Breast epithelium (tissue), 4 donors: Measurements from ENCODE around the gene CPEB4. TPM values are rescaled to one million over a fixed set of nuclear protein-coding genes. Genes with fewer than 3 reads are reported as not detected.
A peak's percentile ranks its signal among the peaks of the same experiment; 100 is the strongest.

Experiments
- DNase-seq, 2 donors: peaks; one replicate each; pipeline ENCODE4 v3.0.0-alpha.2; 2019; ENCODE audit warnings: low spot score in 2 of 2
- H3K27ac ChIP-seq, 2 donors: fragments of 200-600 bp; sonication (generic) in 1 of 2; one replicate each; pipeline ENCODE4 v1.5.1; 2016 to 2019; ENCODE audit warnings: mild to moderate bottlenecking in 1 of 2
- H3K27me3 ChIP-seq, 2 donors: fragments of 200-600 bp; sonication (generic) in 1 of 2; one replicate each; pipeline versions ENCODE4 v1.5.1 to v1.6.0; 2017 to 2019; ENCODE audit warnings: control low read depth in 1 of 2, mild to moderate bottlenecking in 1 of 2
- H3K36me3 ChIP-seq: fragments of 200-600 bp; one replicate; pipeline ENCODE4 v1.5.1; 2019
- H3K4me1 ChIP-seq, 2 donors: fragments of 200-600 bp; sonication (generic); one replicate each; pipeline ENCODE4 v1.5.1; 2016 to 2019; ENCODE audit warnings: control low read depth in 1 of 2
- H3K4me3 ChIP-seq, 3 donors: fragments of 200-600 bp; sonication (generic); 1 replicate in 2 of 3; 2 replicates in 1 of 3; pipeline ENCODE4 v1.5.1; 2016 to 2019; ENCODE audit warnings: mild to moderate bottlenecking in 3 of 3, moderate library complexity in 2 of 3
- H3K9me3 ChIP-seq, 2 donors: fragments of 200-600 bp; sonication (generic) in 1 of 2; one replicate each; pipeline ENCODE4 v1.5.1; 2016 to 2019; ENCODE audit warnings: control low read depth in 1 of 2
- POLR2A ChIP-seq: fragments of 450-650 bp; IDR thresholded peaks from one replicate; pipeline ENCODE4 v1.6.1; 2016; ENCODE audit warnings: antibody characterized with exemption, mild to moderate bottlenecking, moderate library complexity
- POLR2AphosphoS5 ChIP-seq, 3 donors: sonication (generic); formaldehyde crosslinking; IDR thresholded peaks; one replicate each; pipeline ENCODE4 v1.6.1; 2017; ENCODE audit warnings: antibody characterized with exemption in 3 of 3
- intact Hi-C: fragments of 100-400 bp; cut with DNase I; formaldehyde crosslinking; loops from one replicate; pipeline ENCODE4 v1.15.1; 2023; ENCODE audit warnings: low total_unique reads
- total RNA-seq, 3 donors: library from RNA; depleted of rRNA; stranded (reverse); fragments of >200 nt; gene quantifications; one replicate each; pipeline ENCODE4 v1.1.0, GENCODE V29; 2016
- TF ChIP-seq, protein P1 (sequence below), 3 donors: fragments of 450-650 bp; IDR thresholded peaks; one replicate each; pipeline ENCODE4 v1.5.1; 2016 to 2017; ENCODE audit warnings: antibody characterized with exemption in 3 of 3, mild to moderate bottlenecking in 3 of 3, moderate library complexity in 3 of 3

The CPEB4 gene
- total RNA-seq, 3 donors from 2014 or later, result 36.4 to 71.7 (median 49.9) TPM

DNA sequence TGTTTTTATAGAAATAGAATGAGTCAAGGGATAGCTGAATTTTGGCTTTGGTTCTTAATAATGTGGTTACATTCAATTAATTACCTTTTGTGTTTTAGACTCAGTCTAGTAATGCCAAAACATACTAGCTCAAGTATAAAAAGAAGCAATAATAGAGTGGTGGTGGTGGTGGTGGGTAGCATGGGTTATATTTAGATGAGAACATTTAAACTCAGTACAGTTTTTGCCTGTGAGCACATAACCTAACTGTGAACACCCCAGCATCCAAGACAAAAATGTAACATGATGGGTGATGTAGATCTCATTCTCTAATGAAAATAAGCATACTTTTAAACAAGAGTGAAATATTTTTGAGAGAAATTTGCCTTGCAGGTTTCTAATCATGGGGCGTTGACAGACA is 14.2 kb downstream of the CPEB4 start:
- no peaks in the 10 kb centered on the region for H3K27me3 ChIP-seq
- H3K4me1 ChIP-seq, result no peaks in the 10 kb centered on the region
- H3K4me3 ChIP-seq, result no peak overlapping the region
- no peaks in the 10 kb centered on the region for H3K36me3 ChIP-seq
- TF ChIP-seq POLR2A, result no peak
- no peak for TF ChIP-seq POLR2AphosphoS5 (IDR thresholded peaks at IDR 0.05)
- TF ChIP-seq, protein P1, sequence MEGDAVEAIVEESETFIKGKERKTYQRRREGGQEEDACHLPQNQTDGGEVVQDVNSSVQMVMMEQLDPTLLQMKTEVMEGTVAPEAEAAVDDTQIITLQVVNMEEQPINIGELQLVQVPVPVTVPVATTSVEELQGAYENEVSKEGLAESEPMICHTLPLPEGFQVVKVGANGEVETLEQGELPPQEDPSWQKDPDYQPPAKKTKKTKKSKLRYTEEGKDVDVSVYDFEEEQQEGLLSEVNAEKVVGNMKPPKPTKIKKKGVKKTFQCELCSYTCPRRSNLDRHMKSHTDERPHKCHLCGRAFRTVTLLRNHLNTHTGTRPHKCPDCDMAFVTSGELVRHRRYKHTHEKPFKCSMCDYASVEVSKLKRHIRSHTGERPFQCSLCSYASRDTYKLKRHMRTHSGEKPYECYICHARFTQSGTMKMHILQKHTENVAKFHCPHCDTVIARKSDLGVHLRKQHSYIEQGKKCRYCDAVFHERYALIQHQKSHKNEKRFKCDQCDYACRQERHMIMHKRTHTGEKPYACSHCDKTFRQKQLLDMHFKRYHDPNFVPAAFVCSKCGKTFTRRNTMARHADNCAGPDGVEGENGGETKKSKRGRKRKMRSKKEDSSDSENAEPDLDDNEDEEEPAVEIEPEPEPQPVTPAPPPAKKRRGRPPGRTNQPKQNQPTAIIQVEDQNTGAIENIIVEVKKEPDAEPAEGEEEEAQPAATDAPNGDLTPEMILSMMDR (IDR thresholded peaks at IDR 0.05), result no peak
- H3K27ac ChIP-seq, result peak overlapping the region in 1 of 2 donors; percentile 50
- H3K9me3 ChIP-seq, result no peaks in the 10 kb centered on the region
- no peak for DNase-seq
- intact Hi-C loops, result no loop called here

DNA sequence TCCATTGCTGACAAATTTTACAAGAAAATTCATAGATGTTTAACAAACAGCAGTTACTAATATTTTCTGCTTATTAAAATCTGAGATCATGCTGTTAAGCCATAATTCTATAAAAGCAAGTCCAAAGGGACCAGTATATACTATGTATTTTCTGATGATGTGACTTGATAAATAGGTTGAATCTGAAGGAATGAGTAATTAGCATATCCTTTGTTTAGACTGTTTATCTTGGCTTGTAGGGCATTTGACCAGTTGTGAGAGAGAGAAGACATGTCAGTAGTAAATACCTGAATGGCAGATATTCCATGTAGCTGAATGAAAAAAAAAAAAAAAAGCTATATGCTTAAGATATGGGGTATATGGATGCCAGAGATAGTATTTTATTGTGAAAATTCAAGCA is 14.6 kb downstream of the CPEB4 start:
- DNase-seq, result no peak
- H3K9me3 ChIP-seq, result no peaks in the 10 kb centered on the region
- no peak for TF ChIP-seq POLR2A
- TF ChIP-seq, protein P1 (IDR thresholded peaks at IDR 0.05), result no peak
- TF ChIP-seq POLR2AphosphoS5 (IDR thresholded peaks at IDR 0.05), result no peak
- H3K4me1 ChIP-seq, result peaks cover 0 to 2% of the 10 kb centered on the region in 2 donors
- no peak overlapping the region for H3K27ac ChIP-seq
- H3K4me3 ChIP-seq, result no peak overlapping the region
- intact Hi-C loops, result no loop called here
- H3K27me3 ChIP-seq, result no peaks in the 10 kb centered on the region
- H3K36me3 ChIP-seq, result no peaks in the 10 kb centered on the region

DNA sequence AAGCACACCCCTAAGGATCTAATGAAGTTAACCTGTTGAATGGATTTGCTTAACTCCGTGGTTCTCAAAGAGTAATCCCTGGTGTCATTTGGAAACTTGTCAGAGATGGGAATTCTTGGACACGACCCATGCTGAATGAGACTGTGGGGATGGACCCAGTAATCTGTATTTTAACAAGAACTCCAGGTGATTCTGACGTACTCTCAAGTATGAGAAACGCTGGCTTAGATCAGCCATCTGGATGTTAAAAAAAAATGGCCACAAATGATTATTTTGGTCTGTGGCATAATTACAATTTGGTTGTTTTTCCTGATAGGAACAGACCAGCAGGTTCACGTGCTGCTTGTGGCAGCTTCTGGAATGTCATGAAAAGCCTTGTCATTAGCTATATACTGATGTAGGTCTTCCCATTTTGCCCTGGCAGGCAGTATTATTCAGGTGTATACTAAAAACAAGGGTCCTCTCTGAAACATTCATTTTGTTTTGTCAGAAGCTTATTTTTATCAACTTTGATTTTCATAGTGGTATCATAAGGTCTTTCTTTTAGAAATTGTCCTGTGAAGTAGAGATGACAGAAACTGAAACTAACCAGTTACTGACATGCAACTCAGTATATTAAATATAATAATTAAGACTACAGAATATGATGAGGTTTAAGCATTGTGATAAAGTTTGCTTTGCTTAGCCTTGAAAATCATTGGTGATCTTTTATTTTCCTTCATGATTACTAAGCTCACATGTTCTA is 15.4 kb downstream of the CPEB4 start:
- Histone ChIP-seq H3K27ac (no peak overlapping the region), H3K9me3 (no peaks in the 10 kb centered on the region), H3K4me1 (peaks cover 0 to 9% of the 10 kb centered on the region in 2 donors), H3K27me3 (no peaks in the 10 kb centered on the region), H3K36me3 (no peaks in the 10 kb centered on the region), H3K4me3 (no peak overlapping the region)
- TF ChIP-seq POLR2A (no peak), POLR2AphosphoS5 (IDR thresholded peaks at IDR 0.05) (no peak)
- TF ChIP-seq, protein P1 (IDR thresholded peaks at IDR 0.05), result no peak
- no peak for DNase-seq
- intact Hi-C loops, result no loop called here

DNA sequence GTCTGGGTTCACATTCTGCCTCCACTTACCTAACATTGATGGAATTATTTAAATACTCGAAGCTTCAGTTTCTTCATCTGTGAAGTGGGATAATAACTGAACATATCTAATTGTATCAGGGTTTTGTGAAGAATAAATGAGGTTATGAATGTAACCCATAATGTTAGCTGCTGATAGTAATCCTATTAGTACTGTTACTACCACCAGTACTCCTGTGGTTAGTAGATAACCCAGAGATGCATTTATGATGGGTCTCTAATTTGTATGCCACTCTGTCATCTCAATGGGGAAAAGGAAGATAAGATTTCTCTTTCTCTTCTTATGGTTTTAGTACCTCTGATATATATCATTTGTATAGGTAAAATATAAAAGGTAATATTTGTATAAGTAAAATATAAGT is 16.0 kb downstream of the CPEB4 start:
- no peak for DNase-seq
- H3K9me3 ChIP-seq, result no peaks in the 10 kb centered on the region
- H3K4me1 ChIP-seq, result peaks cover 3 to 9% of the 10 kb centered on the region in 2 donors
- TF ChIP-seq POLR2A, result no peak
- TF ChIP-seq, protein P1 (IDR thresholded peaks at IDR 0.05), result no peak
- no peak for TF ChIP-seq POLR2AphosphoS5 (IDR thresholded peaks at IDR 0.05)
- intact Hi-C loops, result no loop called here
- H3K36me3 ChIP-seq, result no peaks in the 10 kb centered on the region
- no peak overlapping the region for H3K4me3 ChIP-seq
- H3K27ac ChIP-seq, result no peak overlapping the region
- H3K27me3 ChIP-seq, result no peaks in the 10 kb centered on the region

DNA sequence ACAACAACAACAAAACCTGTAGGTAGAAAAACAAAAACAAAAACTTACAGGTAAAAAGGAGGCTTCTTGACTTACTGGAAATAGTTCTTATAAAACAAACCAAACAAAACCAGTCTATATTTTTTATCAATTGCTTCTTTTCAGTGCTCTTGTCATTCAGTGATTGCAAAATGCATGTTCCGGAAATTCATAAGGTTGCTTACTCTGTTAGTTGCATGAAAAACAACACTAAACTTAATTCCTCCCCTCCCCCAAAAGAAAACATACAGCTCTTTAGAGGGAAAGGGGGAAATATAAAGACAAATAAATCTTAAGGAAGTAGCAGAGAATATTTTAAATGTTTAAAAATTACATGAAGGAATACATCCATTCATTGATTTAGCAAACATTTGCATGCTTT is 19.1 kb downstream of the CPEB4 start:
- no peaks in the 10 kb centered on the region for H3K27me3 ChIP-seq
- H3K36me3 ChIP-seq, result no peaks in the 10 kb centered on the region
- intact Hi-C loops, result no loop called here
- H3K9me3 ChIP-seq, result no peaks in the 10 kb centered on the region
- peaks cover 3 to 9% of the 10 kb centered on the region in 2 donors for H3K4me1 ChIP-seq
- DNase-seq, result no peak
- no peak for TF ChIP-seq POLR2AphosphoS5 (IDR thresholded peaks at IDR 0.05)
- no peak for TF ChIP-seq POLR2A
- TF ChIP-seq, protein P1 (IDR thresholded peaks at IDR 0.05), result no peak
- H3K4me3 ChIP-seq, result no peak overlapping the region
- peak overlapping the region; percentile 65 to 78 for H3K27ac ChIP-seq
